Uterus (tissue), 2 donors: ENCODE results near the gene GSTO2.

ENCODE experiments used
- CTCF ChIP-seq, 4 experiments: fragments of 200-600 bp in 2 of 4; fragments of 450-650 bp in 2 of 4; sonication (generic) in 2 of 4; IDR thresholded peaks; one replicate each; pipeline ENCODE4 v1.5.1; 2016 to 2019; ENCODE audit warnings: antibody characterized with exemption in 4 of 4, mild to moderate bottlenecking in 2 of 4, moderate library complexity in 1 of 4
- POLR2A ChIP-seq, 2 donors: fragments of 450-650 bp; IDR thresholded peaks; one replicate each; pipeline ENCODE4 v1.6.1; 2016; ENCODE audit warnings: antibody characterized with exemption in 2 of 2, mild to moderate bottlenecking in 1 of 2, moderate library complexity in 1 of 2

GRCh38 chr10:104314591-104315485, 45.9 kb downstream of the GSTO2 start:
- TF ChIP-seq CTCF (IDR thresholded peaks at IDR 0.05) (no peak), POLR2A (IDR thresholded peaks at IDR 0.05) (no peak)
